ENCODE measurements around the gene PEX14.

PEX14 gene

DNA sequence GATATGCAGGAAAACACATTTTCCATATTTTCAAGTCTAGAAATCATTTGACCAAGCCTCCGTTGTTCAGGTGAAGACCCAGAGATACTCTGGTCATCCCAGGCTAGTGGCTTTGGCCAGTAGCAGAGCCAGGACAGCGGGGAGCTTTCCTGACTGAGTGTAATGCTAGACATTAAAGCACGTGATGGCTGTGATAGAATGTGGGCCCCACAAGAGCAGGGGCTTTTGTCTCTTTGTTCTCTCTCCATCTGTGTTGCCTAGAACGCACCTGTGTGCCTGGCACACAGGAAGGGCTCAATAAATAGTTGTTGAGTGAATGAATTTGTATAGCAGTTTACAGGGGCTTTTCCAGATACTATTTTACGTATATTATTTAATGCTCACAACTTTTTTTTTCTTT lies 34.0 kb upstream of the PEX14 start:
- no peak overlapping the region for H3K4me3 ChIP-seq (replicated peaks; ENCODE audit: low read depth, low read length)
- DNase-seq (ENCODE audit: extremely low read depth, low read depth): no peak
- TF ChIP-seq, protein P1, sequence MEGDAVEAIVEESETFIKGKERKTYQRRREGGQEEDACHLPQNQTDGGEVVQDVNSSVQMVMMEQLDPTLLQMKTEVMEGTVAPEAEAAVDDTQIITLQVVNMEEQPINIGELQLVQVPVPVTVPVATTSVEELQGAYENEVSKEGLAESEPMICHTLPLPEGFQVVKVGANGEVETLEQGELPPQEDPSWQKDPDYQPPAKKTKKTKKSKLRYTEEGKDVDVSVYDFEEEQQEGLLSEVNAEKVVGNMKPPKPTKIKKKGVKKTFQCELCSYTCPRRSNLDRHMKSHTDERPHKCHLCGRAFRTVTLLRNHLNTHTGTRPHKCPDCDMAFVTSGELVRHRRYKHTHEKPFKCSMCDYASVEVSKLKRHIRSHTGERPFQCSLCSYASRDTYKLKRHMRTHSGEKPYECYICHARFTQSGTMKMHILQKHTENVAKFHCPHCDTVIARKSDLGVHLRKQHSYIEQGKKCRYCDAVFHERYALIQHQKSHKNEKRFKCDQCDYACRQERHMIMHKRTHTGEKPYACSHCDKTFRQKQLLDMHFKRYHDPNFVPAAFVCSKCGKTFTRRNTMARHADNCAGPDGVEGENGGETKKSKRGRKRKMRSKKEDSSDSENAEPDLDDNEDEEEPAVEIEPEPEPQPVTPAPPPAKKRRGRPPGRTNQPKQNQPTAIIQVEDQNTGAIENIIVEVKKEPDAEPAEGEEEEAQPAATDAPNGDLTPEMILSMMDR (IDR thresholded peaks at IDR 0.05; ENCODE audit: low read depth, low read length, missing control alignments): no peak

GRCh38 chr1:10444248-10444647 lies 30.5 kb upstream of the PEX14 start:
- TF ChIP-seq, protein P1 (IDR thresholded peaks at IDR 0.05; ENCODE audit: low read depth, low read length, missing control alignments): no peak
- H3K4me3 ChIP-seq (replicated peaks; ENCODE audit: low read depth, low read length): no peak overlapping the region
- no peak for DNase-seq (ENCODE audit: extremely low read depth, low read depth)

- TF ChIP-seq, protein P1 (IDR thresholded peaks at IDR 0.05; ENCODE audit: low read depth, low read length, missing control alignments): no peak
- DNase-seq (ENCODE audit: extremely low read depth, low read depth): no peak
- H3K4me3 ChIP-seq (replicated peaks; ENCODE audit: low read depth, low read length): no peak overlapping the region
These were observed 29.9 kb upstream of the PEX14 start for GRCh38 chr1:10444795-10445397.

DNA sequence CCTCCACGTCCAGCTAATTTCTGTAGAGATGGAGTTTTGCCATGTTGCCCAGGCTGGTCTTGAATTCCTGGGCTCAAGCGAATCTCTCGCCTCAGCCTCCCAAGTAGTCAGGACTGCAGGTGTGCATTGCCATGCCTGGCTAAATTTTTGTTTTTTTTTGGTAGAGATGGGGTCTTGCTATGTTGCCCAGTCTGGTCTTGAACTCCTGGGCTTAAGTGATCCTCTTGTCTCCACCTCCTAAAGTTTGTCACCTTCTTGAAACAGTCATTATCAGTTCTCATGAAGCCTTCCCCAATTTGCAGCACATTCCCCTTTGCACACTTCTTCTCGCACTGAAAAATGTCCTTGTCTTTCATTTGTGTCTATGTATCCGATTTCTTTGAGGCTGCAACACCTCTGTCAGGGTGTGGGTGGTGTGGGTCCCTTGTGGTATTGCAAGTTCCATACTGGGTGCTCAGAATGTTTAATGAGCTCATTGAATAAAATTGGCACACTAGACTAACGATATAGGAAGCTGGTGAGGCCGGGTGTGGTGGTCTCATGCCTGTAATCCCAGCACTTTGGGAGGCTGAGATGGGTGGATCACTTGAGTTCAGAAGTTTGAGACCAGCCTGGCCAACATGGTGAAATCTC lies 27.8 kb upstream of the PEX14 start:
- H3K4me3 ChIP-seq (replicated peaks; ENCODE audit: low read depth, low read length): no peak overlapping the region
- TF ChIP-seq, protein P1 (IDR thresholded peaks at IDR 0.05; ENCODE audit: low read depth, low read length, missing control alignments): no peak
- DNase-seq (ENCODE audit: extremely low read depth, low read depth): no peak

DNA sequence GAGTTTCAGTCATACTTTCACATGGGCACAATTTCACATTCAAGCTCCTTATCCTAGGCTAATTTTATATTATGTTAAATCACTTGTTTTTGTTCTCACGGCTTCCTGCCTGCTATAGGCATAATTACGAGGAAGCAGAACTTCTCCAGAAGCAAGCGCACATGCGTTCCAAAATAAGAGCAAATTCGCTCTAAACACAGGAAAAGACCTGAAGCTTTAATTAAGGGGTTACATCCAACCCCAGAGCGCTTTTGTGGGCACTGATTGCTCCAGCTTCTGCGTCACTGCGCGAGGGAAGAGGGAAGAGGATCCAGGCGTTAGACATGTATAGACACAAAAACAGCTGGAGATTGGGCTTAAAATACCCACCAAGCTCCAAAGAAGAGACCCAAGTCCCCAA lies 25.0 kb upstream of the PEX14 start, which contains the start of gene CORT:
CORT (plus strand) TSS at position 281 of the 400 bp plus-strand sequence. CDS start 193 bp downstream, outside the sequence.
- TF ChIP-seq, protein P1 (IDR thresholded peaks at IDR 0.05; ENCODE audit: low read depth, low read length, missing control alignments): no peak
- no peak for DNase-seq (ENCODE audit: extremely low read depth, low read depth)
- H3K4me3 ChIP-seq (replicated peaks; ENCODE audit: low read depth, low read length): no peak within 1 kb of the TSS

DNA sequence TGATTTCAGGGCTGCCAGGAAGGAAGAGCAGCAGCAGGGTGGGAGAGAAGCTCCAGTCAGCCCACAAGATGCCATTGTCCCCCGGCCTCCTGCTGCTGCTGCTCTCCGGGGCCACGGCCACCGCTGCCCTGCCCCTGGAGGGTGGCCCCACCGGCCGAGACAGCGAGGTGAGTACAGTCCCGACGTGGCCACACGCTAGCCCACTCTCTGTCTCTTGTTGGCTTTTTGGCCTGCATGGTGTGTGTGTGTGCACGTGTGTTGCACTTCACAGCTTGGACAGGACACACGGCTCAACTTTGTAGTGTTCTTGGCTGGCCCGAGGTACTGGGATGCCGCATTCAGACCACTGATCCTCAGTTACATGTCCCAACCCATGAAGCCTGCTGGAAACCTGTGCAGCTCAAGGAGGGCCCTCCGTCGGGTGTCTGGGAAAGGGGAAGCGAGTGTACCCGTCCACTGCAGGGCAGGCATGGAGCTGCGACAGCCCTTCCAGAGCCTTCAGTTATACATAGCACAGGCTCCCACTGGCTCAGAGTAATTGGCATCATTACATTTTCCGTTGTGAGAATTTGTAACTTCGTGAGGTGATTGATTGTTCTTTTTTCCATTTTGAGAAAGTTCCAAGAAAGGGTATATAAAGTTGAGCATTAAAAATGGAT lies 24.5 kb upstream of the PEX14 start:
- DNase-seq (ENCODE audit: extremely low read depth, low read depth): no peak
- TF ChIP-seq, protein P1 (IDR thresholded peaks at IDR 0.05; ENCODE audit: low read depth, low read length, missing control alignments): no peak
- no peak overlapping the region for H3K4me3 ChIP-seq (replicated peaks; ENCODE audit: low read depth, low read length)
